Measurements from ENCODE around the gene MAN1A1.

MAN1A1 gene

DNA sequence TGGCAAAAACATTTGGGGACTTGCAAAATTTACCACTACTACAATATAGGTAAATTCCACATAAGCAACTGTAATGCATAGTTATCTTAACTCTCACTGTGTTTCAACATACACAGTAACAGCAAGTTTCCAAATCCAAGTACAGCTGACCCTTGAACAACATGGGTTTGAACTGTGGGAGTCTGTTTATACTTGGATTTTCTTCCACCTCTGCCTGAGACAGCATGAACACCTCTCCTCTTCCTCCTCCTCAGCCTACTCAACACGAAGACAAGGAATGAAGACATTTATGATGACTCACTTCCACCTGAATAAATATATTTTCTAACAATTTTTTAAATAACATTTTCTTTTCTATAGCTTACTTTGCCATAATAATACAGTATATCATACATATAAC, 25.6 kb downstream of the MAN1A1 start:
- Mint-ChIP-seq H3K9me3 (no peaks in the 10 kb centered on the region), H3K4me3 (no peak overlapping the region), H3K36me3 (ENCODE audit: low read depth) (peaks cover 18% of the 10 kb centered on the region), H3K4me1 (peaks cover 31% of the 10 kb centered on the region), H3K27ac (no peak overlapping the region), H3K27me3 (ENCODE audit: low read depth, poor library complexity) (no peaks in the 10 kb centered on the region)
- TF ChIP-seq, protein P1, sequence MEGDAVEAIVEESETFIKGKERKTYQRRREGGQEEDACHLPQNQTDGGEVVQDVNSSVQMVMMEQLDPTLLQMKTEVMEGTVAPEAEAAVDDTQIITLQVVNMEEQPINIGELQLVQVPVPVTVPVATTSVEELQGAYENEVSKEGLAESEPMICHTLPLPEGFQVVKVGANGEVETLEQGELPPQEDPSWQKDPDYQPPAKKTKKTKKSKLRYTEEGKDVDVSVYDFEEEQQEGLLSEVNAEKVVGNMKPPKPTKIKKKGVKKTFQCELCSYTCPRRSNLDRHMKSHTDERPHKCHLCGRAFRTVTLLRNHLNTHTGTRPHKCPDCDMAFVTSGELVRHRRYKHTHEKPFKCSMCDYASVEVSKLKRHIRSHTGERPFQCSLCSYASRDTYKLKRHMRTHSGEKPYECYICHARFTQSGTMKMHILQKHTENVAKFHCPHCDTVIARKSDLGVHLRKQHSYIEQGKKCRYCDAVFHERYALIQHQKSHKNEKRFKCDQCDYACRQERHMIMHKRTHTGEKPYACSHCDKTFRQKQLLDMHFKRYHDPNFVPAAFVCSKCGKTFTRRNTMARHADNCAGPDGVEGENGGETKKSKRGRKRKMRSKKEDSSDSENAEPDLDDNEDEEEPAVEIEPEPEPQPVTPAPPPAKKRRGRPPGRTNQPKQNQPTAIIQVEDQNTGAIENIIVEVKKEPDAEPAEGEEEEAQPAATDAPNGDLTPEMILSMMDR (IDR thresholded peaks at IDR 0.05) = no peak
- no peak for DNase-seq

DNA sequence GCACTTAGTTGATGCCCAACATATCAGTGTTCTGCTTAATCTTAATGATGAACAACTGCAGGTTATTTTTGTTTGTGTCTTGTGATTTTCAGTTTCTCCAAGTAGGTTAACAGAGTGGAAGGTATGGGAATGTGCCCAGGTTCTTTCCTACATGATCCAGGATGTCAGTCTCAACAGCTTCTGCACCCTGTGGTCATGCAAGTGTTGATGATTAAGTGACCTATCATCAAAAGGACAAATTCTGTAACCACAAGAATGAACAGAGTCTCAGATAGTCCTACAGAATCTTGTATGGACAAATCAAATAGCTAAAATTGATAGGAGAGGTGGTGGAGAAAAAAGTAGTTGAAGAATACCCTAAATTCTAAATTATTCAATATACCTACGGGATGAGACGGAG, 26.1 kb downstream of the MAN1A1 start:
- Mint-ChIP-seq H3K36me3 (ENCODE audit: low read depth) (peaks cover 17% of the 10 kb centered on the region), H3K27ac (no peak overlapping the region), H3K4me1 (peaks cover 31% of the 10 kb centered on the region), H3K27me3 (ENCODE audit: low read depth, poor library complexity) (no peaks in the 10 kb centered on the region), H3K9me3 (no peaks in the 10 kb centered on the region), H3K4me3 (no peak overlapping the region)
- TF ChIP-seq, protein P1 (IDR thresholded peaks at IDR 0.05) = no peak
- no peak for DNase-seq

DNA sequence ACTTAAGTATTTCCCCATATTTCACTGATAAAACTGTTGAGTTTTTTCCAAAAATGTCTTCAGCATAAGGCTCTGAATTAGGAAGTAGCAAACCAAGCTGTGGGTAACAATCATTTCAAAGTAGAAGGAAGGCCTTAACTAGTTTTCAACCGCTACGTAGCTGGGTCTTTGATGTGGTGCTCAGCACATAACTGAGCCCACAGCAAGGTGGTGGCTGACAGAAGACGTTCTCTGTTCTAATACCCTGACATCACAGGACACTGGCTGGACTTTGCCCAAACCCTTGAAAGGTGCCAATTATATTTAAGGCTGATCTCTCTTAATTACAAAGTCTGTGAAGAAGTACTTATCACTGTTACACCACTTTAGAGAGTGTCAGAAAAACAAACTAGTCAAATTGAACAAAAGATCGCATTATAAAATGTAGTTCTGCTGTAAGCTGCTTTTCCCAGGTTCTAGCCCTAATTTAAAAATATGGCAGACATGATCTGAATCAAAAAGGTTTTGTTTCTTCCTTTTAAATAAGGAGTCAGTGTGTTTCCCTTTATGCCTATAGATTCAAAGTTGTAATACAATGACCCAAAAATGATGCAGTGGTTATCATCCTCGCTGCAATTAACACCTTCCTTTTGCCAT, 26.7 kb downstream of the MAN1A1 start:
- Mint-ChIP-seq H3K4me1 (peaks cover 31% of the 10 kb centered on the region), H3K27ac (no peak overlapping the region), H3K4me3 (no peak overlapping the region), H3K36me3 (ENCODE audit: low read depth) (peaks cover 11% of the 10 kb centered on the region), H3K9me3 (no peaks in the 10 kb centered on the region), H3K27me3 (ENCODE audit: low read depth, poor library complexity) (no peaks in the 10 kb centered on the region)
- DNase-seq = no peak
- TF ChIP-seq, protein P1 (IDR thresholded peaks at IDR 0.05) = no peak

DNA sequence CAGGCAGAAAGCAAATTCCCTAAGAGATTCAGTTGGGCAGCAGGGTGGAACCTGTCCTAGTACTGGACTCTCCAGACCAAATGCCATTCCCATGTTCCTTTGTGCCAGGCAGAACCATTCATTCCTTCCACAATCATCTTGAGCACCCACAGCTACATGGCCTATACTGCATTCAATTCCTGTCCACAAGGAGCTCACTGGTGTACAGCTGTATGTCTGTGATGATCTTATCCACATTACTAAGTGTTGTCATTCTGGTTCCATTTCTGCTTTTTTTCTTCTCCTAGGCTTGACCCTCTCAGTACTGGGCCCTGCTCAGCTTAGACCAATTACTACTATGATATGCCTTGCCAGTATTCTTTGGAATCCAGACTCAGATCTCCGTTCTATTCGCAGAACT, 27.5 kb downstream of the MAN1A1 start:
- Mint-ChIP-seq H3K9me3 (no peaks in the 10 kb centered on the region), H3K27ac (no peak overlapping the region), H3K27me3 (ENCODE audit: low read depth, poor library complexity) (no peaks in the 10 kb centered on the region), H3K4me1 (peaks cover 31% of the 10 kb centered on the region), H3K36me3 (ENCODE audit: low read depth) (peaks cover 13% of the 10 kb centered on the region), H3K4me3 (no peak overlapping the region)
- TF ChIP-seq, protein P1 (IDR thresholded peaks at IDR 0.05) = no peak
- no peak for DNase-seq

DNA sequence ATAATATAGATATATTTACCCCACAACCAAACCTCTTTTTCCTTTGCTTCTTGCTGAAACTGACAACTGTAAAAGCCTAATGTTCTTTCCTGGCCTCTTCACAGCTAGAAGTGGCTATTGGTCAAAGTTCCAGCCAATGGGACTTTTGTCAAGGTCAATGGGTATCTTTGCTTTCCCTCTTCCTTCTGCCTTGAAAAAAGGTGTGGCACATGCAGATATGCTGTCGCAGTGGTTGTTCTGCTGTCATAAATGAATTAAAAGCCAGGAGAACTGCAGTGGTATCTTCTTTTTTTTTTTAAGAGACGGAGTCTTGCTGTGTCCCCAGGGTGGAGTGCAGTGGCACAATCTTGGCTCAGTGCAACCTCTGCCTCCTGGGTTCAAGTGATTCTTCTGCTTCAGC, 29.9 kb downstream of the MAN1A1 start:
- H3K4me3 Mint-ChIP-seq = no peak overlapping the region
- no peak for DNase-seq
- peaks cover 23% of the 10 kb centered on the region for H3K4me1 Mint-ChIP-seq
- H3K9me3 Mint-ChIP-seq = no peaks in the 10 kb centered on the region
- H3K27me3 Mint-ChIP-seq (ENCODE audit: low read depth, poor library complexity) = no peaks in the 10 kb centered on the region
- TF ChIP-seq, protein P1 (IDR thresholded peaks at IDR 0.05) = no peak
- H3K27ac Mint-ChIP-seq = no peak overlapping the region
- H3K36me3 Mint-ChIP-seq (ENCODE audit: low read depth) = peaks cover 6% of the 10 kb centered on the region

DNA sequence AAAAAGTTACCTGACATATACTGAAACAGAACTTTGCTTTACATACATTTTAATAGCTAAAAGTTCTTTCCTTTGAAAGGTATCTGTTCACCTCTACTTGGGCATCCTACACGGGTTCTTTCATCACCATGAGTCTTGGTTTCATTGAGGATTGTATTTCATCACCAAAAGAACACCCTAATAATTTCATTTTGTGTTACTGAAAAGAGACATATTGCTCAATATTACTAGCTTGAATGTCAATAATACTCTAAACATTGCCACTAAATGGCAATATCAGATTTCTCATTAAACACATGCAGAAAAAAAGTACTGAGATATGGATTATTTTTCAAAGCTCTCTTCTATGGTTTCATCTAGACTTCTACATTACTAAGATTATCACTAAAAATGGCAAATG, 30.8 kb downstream of the MAN1A1 start:
- Mint-ChIP-seq H3K27ac (no peak overlapping the region), H3K4me1 (peaks cover 24% of the 10 kb centered on the region), H3K9me3 (no peaks in the 10 kb centered on the region), H3K4me3 (no peak overlapping the region), H3K27me3 (ENCODE audit: low read depth, poor library complexity) (no peaks in the 10 kb centered on the region), H3K36me3 (ENCODE audit: low read depth) (peaks cover 6% of the 10 kb centered on the region)
- DNase-seq = no peak
- TF ChIP-seq, protein P1 (IDR thresholded peaks at IDR 0.05) = no peak
